Measurements from ENCODE around the gene EXT2.
A peak's percentile ranks its signal among the peaks of the same experiment; 100 is the strongest.

Gene EXT2

GRCh38 chr11:44136176-44136945, 40.9 kb downstream of the EXT2 start:
- FAIRE-seq = no peak

- no peak for FAIRE-seq
Measured at GRCh38 chr11:44137057-44137456, 41.6 kb downstream of the EXT2 start.

- FAIRE-seq = no peak
Measured at GRCh38 chr11:44138286-44138685, 42.8 kb downstream of the EXT2 start.

- FAIRE-seq = no peak
Measured at GRCh38 chr11:44138980-44139379, 43.5 kb downstream of the EXT2 start.

- no peak for FAIRE-seq
Measured at GRCh38 chr11:44139565-44140330, 44.3 kb downstream of the EXT2 start.

GRCh38 chr11:44140372-44140771, 44.9 kb downstream of the EXT2 start:
- no peak for FAIRE-seq

GRCh38 chr11:44140805-44141204, 45.3 kb downstream of the EXT2 start:
- FAIRE-seq = no peak

- FAIRE-seq = no peak
Measured at GRCh38 chr11:44143987-44144909, 48.8 kb downstream of the EXT2 start.

- FAIRE-seq = no peak
Measured at GRCh38 chr11:44145011-44145775, 49.7 kb downstream of the EXT2 start.

- no peak for FAIRE-seq
Measured at GRCh38 chr11:44146931-44147330, 51.5 kb downstream of the EXT2 start.

GRCh38 chr11:44147751-44148150, 52.3 kb downstream of the EXT2 start:
- FAIRE-seq = no peak

GRCh38 chr11:44149651-44150050, 54.2 kb downstream of the EXT2 start:
- no peak for FAIRE-seq

GRCh38 chr11:44150401-44150800, 54.9 kb downstream of the EXT2 start:
- no peak for FAIRE-seq

- no peak for FAIRE-seq
Measured at GRCh38 chr11:44157019-44157418, 61.5 kb downstream of the EXT2 start.

- peak; percentile 83 for FAIRE-seq
Measured at GRCh38 chr11:44158384-44158783, 62.9 kb downstream of the EXT2 start.

GRCh38 chr11:44159848-44160721, 64.6 kb downstream of the EXT2 start:
- FAIRE-seq = no peak

- FAIRE-seq = no peak
Measured at GRCh38 chr11:44162004-44162403, 66.5 kb downstream of the EXT2 start.

GRCh38 chr11:44162662-44163061, 67.2 kb downstream of the EXT2 start:
- no peak for FAIRE-seq

GRCh38 chr11:44165432-44165831, 70.0 kb downstream of the EXT2 start:
- FAIRE-seq = no peak

GRCh38 chr11:44167046-44167445, 71.6 kb downstream of the EXT2 start:
- FAIRE-seq = no peak

- no peak for FAIRE-seq
Measured at GRCh38 chr11:44171518-44171917, 76.0 kb downstream of the EXT2 start.

Measured in colon (tissue), 2 donors.